ENCODE data around the gene CNTNAP2.

DNA sequence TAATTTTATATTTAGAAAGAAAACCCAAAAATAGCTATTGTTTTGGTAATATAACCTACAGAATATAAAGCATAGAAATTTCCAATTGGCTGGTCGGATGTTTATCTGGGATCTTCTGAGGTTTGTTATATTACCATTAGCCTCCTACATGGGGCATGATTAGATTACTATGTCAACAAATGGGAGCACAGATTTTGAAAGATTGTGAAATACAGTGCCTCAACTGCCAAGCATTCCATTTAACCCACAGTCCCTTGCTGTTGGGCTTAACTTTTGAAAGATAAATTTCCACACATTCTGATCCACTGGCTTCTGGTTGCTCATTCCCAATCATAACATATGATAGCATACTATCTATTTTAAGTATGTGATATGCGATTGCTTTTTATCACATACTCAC, 2018.5 kb downstream of the CNTNAP2 start:
- TF ChIP-seq POLR2A (IDR thresholded peaks at IDR 0.05; ENCODE audit: low read length): no peak
- no peak for TF ChIP-seq GATA1 (IDR thresholded peaks at IDR 0.05; ENCODE audit: low read depth, low read length)
